MM.1S (cell line): ENCODE measurements around the gene RBL2.

Experiments
- DNase-seq: peaks from one replicate; pipeline ENCODE4 v3.0.0-alpha.2; 2015
- H2AFZ ChIP-seq: fragments of 300-600 bp; sonication (generic); 2 replicates; pipeline ENCODE4 v1.6.0; 2016; ENCODE audit warnings: antibody characterized with exemption, low read length
- H3F3A ChIP-seq: fragments of 300-600 bp; sonication (generic); 2 replicates; pipeline ENCODE4 v1.6.1; 2016; ENCODE audit warnings: mild to moderate bottlenecking, antibody characterized with exemption, low read length, moderate library complexity, mixed read lengths; ENCODE audit not compliant: insufficient read depth
- H3K27ac ChIP-seq: fragments of 300-600 bp; sonication (generic); 2 replicates; pipeline ENCODE4 v1.5.1; 2016; ENCODE audit warnings: mild to moderate bottlenecking, low read length
- H3K27me3 ChIP-seq: fragments of 300-600 bp; sonication (generic); replicated peaks from 2 replicates; pipeline ENCODE4 v1.6.0; 2016; ENCODE audit warnings: low read length; ENCODE audit not compliant: insufficient read depth
- H3K36me3 ChIP-seq: fragments of 300-600 bp; sonication (generic); replicated peaks from 2 replicates; pipeline ENCODE4 v1.6.1; 2016; ENCODE audit warnings: mild to moderate bottlenecking, low read length, mixed read lengths; ENCODE audit not compliant: insufficient read depth
- H3K4me1 ChIP-seq: fragments of 300-600 bp; sonication (generic); 2 replicates; pipeline ENCODE4 v1.6.1; 2016; ENCODE audit warnings: low read length, mixed read lengths
- H3K4me2 ChIP-seq: fragments of 300-600 bp; sonication (generic); 2 replicates; pipeline ENCODE4 v1.6.0; 2016; ENCODE audit warnings: low read depth, low read length
- H3K4me3 ChIP-seq: fragments of 300-600 bp; sonication (generic); 2 replicates; pipeline ENCODE4 v1.5.1; 2016; ENCODE audit warnings: low read length, mixed read lengths
- H3K79me2 ChIP-seq: fragments of 300-600 bp; sonication (generic); 2 replicates; pipeline ENCODE4 v1.6.1; 2016; ENCODE audit warnings: mixed run types, low read length, mixed read lengths
- H3K9ac ChIP-seq: fragments of 300-600 bp; sonication (generic); 2 replicates; pipeline ENCODE4 v1.6.1; 2016; ENCODE audit warnings: low read length, mixed read lengths
- H3K9me2 ChIP-seq: fragments of 300-600 bp; sonication (generic); replicated peaks from 2 replicates; pipeline ENCODE4 v1.6.1; 2016; ENCODE audit warnings: mild to moderate bottlenecking, low read length, mixed read lengths; ENCODE audit not compliant: insufficient read depth
- H3K9me3 ChIP-seq: fragments of 300-600 bp; sonication (generic); replicated peaks from 2 replicates; pipeline ENCODE4 v1.6.1; 2016; ENCODE audit warnings: mild to moderate bottlenecking, low read length, mixed read lengths; ENCODE audit not compliant: insufficient read depth
- H4K20me1 ChIP-seq: fragments of 300-600 bp; sonication (generic); 2 replicates; pipeline ENCODE4 v1.6.1; 2016; ENCODE audit warnings: mild to moderate bottlenecking, low read length, moderate library complexity, mixed read lengths; ENCODE audit not compliant: insufficient read depth
- CTCF ChIP-seq: fragments of 300-600 bp; sonication (generic); IDR thresholded peaks from 2 replicates; pipeline ENCODE4 v1.5.1; 2016; ENCODE audit warnings: antibody characterized with exemption, low read length, mixed read lengths
- EZH2 ChIP-seq: fragments of 300-600 bp; sonication (generic); optimal IDR thresholded peaks from 2 replicates; pipeline ENCODE3; 2017; ENCODE audit warnings: low read depth, mild to moderate bottlenecking, antibody characterized with exemption, low read length, mixed read lengths
- EZH2phosphoT487 ChIP-seq: fragments of 300-600 bp; sonication (generic); IDR thresholded peaks from 2 replicates; pipeline ENCODE4 v1.6.1; 2018; ENCODE audit warnings: antibody characterized with exemption, low read length

RBL2 gene

DNA sequence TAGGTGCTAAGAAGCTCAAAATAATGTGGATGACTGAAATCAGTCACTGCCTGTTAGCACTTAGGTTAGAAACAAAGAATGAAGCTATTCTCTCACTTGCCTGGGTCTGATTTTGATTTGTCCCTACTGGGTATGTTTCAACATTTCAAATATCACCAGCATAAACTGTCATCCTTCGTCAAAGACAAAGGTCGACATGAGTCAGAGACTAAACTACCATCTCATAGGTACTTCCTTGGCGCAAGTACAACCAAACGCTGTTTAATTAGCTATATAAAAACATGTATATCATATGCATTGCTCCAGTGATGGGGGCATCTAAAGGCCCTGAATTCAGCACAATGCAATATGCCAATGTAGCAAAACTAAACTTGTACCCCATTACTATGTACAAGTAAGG is 64.7 kb downstream of the RBL2 start:
- H3K79me2 ChIP-seq, result peaks cover 27% of the 10 kb centered on the region
- TF ChIP-seq EZH2phosphoT487 (no peak), EZH2 (no peak), CTCF (no peak)
- H3K9me3 ChIP-seq, result no peaks in the 10 kb centered on the region
- no peak overlapping the region for H3K9ac ChIP-seq
- H2AFZ ChIP-seq, result no peak overlapping the region
- peaks cover 4% of the 10 kb centered on the region; the same call in 1 of the 2 replicates for H3F3A ChIP-seq
- no peaks in the 10 kb centered on the region for H3K27me3 ChIP-seq
- peaks cover 14% of the 10 kb centered on the region for H3K4me1 ChIP-seq
- no peak for DNase-seq
- H3K4me3 ChIP-seq, result no peak overlapping the region
- H3K27ac ChIP-seq, result no peak overlapping the region
- H3K36me3 ChIP-seq, result no peaks in the 10 kb centered on the region; the same call in 1 of the 2 replicates
- no peaks in the 10 kb centered on the region for H3K9me2 ChIP-seq
- H4K20me1 ChIP-seq, result no peaks in the 10 kb centered on the region
- H3K4me2 ChIP-seq, result no peak overlapping the region

DNA sequence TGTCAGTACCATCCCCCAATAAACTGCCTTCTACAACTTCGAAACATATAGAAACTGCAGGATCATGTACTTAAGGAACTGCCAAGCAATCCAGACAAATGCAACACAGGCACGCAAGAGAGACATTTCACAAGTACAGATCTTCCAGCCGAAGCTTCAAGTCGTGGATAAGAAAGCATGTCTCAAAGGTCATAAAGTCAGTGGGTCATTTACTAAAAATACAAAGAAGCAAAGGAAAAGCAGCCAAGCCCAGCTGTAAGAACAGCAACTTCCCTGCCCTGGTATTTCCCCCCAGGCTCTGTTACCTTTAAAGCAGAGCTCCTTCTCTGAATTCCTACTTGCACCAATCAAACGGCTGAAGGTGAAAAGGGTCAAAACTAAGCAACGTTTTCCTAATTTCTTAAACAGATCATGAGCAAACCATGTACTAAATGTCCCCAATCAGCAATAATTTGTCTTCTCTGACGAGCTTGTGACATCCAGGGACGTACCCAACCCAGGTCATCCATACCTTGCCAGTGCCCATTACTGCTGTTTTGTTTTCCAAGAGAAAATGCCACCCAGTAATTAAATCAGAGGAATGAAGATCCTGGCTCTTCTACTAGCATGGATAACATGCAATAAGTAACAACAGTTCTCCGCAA is 67.1 kb downstream of the RBL2 start:
- H3K27ac ChIP-seq, result no peak overlapping the region
- H3K9me3 ChIP-seq, result no peaks in the 10 kb centered on the region
- no peaks in the 10 kb centered on the region for H3K9me2 ChIP-seq
- no peak for TF ChIP-seq CTCF
- TF ChIP-seq EZH2phosphoT487, result no peak
- no peak for TF ChIP-seq EZH2
- peaks cover 27% of the 10 kb centered on the region for H3K79me2 ChIP-seq
- no peak for DNase-seq
- H3K36me3 ChIP-seq, result no peaks in the 10 kb centered on the region; the same call in 1 of the 2 replicates
- H3K4me3 ChIP-seq, result peak overlapping the region; percentile 93
- H3K4me2 ChIP-seq, result peak overlapping the region; percentile 67
- no peaks in the 10 kb centered on the region for H3K27me3 ChIP-seq
- peaks cover 21% of the 10 kb centered on the region for H3K4me1 ChIP-seq
- H3K9ac ChIP-seq, result peak overlapping the region; percentile 77; the same call in 1 of the 2 replicates
- H3F3A ChIP-seq, result peaks cover 7% of the 10 kb centered on the region; the same call in 1 of the 2 replicates
- H2AFZ ChIP-seq, result no peak overlapping the region
- no peaks in the 10 kb centered on the region for H4K20me1 ChIP-seq

DNA sequence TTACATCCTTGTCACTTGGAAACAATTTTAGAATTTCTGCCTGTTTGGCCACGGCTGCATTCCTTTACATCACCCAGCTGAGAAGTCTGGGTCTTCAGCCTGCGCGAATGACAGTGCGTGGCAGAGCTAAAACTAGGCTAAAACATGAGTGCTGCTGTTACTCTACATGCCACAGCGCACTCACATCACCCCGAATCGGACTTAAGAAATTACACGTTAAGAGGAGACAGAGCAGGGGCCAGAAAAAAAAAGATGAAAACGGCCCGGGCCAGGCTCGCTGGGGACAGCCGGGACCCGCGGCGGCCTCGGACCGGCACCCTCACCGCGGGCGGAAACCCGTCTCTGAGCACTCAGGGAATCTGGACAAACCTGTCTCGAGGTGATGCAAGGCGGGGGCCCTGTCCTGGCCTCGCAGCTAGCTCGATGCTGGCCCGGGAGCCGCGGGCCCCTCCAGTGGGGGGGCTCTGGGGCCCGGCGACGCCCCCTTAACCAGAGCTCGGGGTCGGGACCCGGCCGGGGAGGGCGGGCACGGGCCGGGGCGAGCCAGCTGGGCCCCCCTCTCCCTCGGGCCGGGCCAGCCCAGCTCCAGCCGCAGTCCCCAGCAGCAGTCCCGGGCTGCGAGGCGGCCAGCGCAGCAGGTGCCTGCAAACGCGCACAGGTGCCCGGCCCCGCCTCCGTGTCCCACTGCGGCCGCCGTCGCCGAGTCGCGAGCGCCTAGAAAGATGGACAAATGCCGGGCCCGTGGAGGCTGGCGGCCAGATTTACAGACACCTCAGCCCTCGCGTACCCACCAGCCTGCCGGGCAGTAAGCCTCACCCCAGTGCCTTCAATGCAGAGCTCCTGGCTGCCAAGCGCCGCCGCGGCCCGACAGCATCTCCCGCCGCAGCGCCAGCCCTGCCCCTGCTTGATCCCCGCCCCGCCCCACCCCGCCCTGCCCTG is 68.3 kb downstream of the RBL2 start, which contains the start of gene AKTIP:
Gene AKTIP, minus strand, starts transcription at position 879 of the 939 bp plus-strand sequence. CDS start 2,950 bp downstream, outside the sequence.
- H4K20me1 ChIP-seq, result no peaks in the 10 kb centered on the region
- no peaks in the 10 kb centered on the region; the same call in 1 of the 2 replicates for H3K36me3 ChIP-seq
- H3K9me2 ChIP-seq, result no peaks in the 10 kb centered on the region
- peaks cover 7% of the 10 kb centered on the region; the same call in 1 of the 2 replicates for H3F3A ChIP-seq
- TF ChIP-seq CTCF, result no peak
- no peak for TF ChIP-seq EZH2phosphoT487
- TF ChIP-seq EZH2, result no peak
- H3K4me2 ChIP-seq, result peak within 1 kb of the TSS; percentile 94
- peak within 1 kb of the TSS; percentile 73 for H2AFZ ChIP-seq
- peak; percentile 72 for DNase-seq
- H3K9ac ChIP-seq, result peak within 1 kb of the TSS; percentile 83
- peak within 1 kb of the TSS; percentile 85 for H3K27ac ChIP-seq
- H3K27me3 ChIP-seq, result no peaks in the 10 kb centered on the region
- peaks cover 21% of the 10 kb centered on the region for H3K4me1 ChIP-seq
- peaks cover 27% of the 10 kb centered on the region for H3K79me2 ChIP-seq
- no peaks in the 10 kb centered on the region for H3K9me3 ChIP-seq
- peak within 1 kb of the TSS; percentile 93 for H3K4me3 ChIP-seq
